B cell (primary cell): ENCODE data around the gene FHDC1. TPM values are rescaled to one million over a fixed set of nuclear protein-coding genes. Genes with fewer than 3 reads are reported as not detected.

Experiments
- ATAC-seq: fragments of 200-7000 bp; cut with Tn5 transposase; one replicate; pipeline ENCODE4 v1.10.0; 2021; ENCODE audit warnings: low read depth, mild to moderate bottlenecking, moderate number of reproducible peaks, moderate library complexity
- CTCF ChIA-PET: fragments of 350-600 bp; sonication (Branson Sonifier 250); formaldehyde crosslinking; loops from one replicate; lab custom pipeline; 2021; ENCODE audit warnings: antibody characterized with exemption, inconsistent platforms; lab: Charles Lee
- POLR2A ChIA-PET: fragments of 350-600 bp; sonication (Branson Sonifier 250); formaldehyde crosslinking; loops from one replicate; lab custom pipeline; 2021; ENCODE audit warnings: antibody characterized with exemption; lab: Charles Lee
- DNase-seq: peaks from one replicate; pipeline ENCODE4 v3.0.0; 2013
- H2AFZ ChIP-seq: 2 replicates; pipeline ENCODE4 v1.6.1; 2012; ENCODE audit warnings: mild to moderate bottlenecking, low read depth, low read length; ENCODE audit not compliant: insufficient read depth, poor library complexity, severe bottlenecking
- H3K27ac ChIP-seq, 2 donors: 1 replicate in 1 of 2; 2 replicates in 1 of 2; pipeline ENCODE4 v1.5.1; 2012 to 2013; ENCODE audit warnings: low read length in 2 of 2, mild to moderate bottlenecking in 2 of 2, moderate library complexity in 1 of 2
- H3K27me3 ChIP-seq, 4 experiments: fragments of 200-600 bp in 1 of 4; sonication (generic) in 1 of 4; replicated peaks in 1 of 4; 1 replicate in 2 of 4; 2 replicates in 2 of 4; pipeline versions ENCODE4 v1.6.1 to v1.7.0; 2013 to 2016; ENCODE audit warnings: low read length in 3 of 4, mild to moderate bottlenecking in 2 of 4, mixed read lengths in 1 of 4, moderate library complexity in 1 of 4; ENCODE audit not compliant: insufficient read depth in 4 of 4, control insufficient read depth in 3 of 4; ENCODE audit errors: control extremely low read depth in 1 of 4
- H3K36me3 ChIP-seq, 2 experiments: replicated peaks in 1 of 2; 1 replicate in 1 of 2; 2 replicates in 1 of 2; pipeline versions ENCODE4 v1.6.1 to v1.7.1; 2013; ENCODE audit warnings: low read length in 1 of 2; ENCODE audit not compliant: insufficient read depth in 2 of 2, control insufficient read depth in 1 of 2; ENCODE audit errors: control extremely low read depth in 1 of 2, extremely low read depth in 1 of 2
- H3K4me1 ChIP-seq, 2 donors: fragments of 200-600 bp in 1 of 2; sonication (generic) in 1 of 2; 1 replicate in 1 of 2; 2 replicates in 1 of 2; pipeline versions ENCODE4 v1.5.1 to v1.6.1; 2013 to 2017; ENCODE audit warnings: low read length in 2 of 2; ENCODE audit not compliant: control insufficient read depth in 2 of 2, insufficient read depth in 2 of 2
- H3K4me2 ChIP-seq: replicated peaks from 2 replicates; pipeline ENCODE3; 2012; ENCODE audit warnings: mild to moderate bottlenecking, low read depth, low read length; ENCODE audit not compliant: poor library complexity, severe bottlenecking
- H3K4me3 ChIP-seq, 5 experiments: fragments of 200-600 bp in 1 of 5; sonication (generic) in 1 of 5; 1 replicate in 3 of 5; 2 replicates in 2 of 5; pipeline versions ENCODE4 v1.5.1 to v1.7.0; 2011 to 2016; ENCODE audit warnings: low read length in 4 of 5, mild to moderate bottlenecking in 4 of 5, low read depth in 2 of 5, control low read depth in 1 of 5, moderate library complexity in 1 of 5; ENCODE audit not compliant: insufficient read depth in 1 of 5; ENCODE audit errors: control extremely low read depth in 1 of 5, extremely low read depth in 1 of 5
- H3K79me2 ChIP-seq: fragments of 200-600 bp; sonication (generic); one replicate; pipeline ENCODE4 v1.6.0; 2016; ENCODE audit warnings: low read length; ENCODE audit not compliant: control insufficient read depth, insufficient read depth
- H3K9ac ChIP-seq: fragments of 200-600 bp; sonication (generic); 2 replicates; pipeline ENCODE4 v1.6.1; 2017; ENCODE audit warnings: mild to moderate bottlenecking, low read length, moderate library complexity
- H3K9me3 ChIP-seq, 3 donors: one replicate each; pipeline versions ENCODE4 v1.6.1 to v1.7.1; 2013; ENCODE audit warnings: low read length in 2 of 3; ENCODE audit not compliant: control insufficient read depth in 2 of 3, insufficient read depth in 1 of 3; ENCODE audit errors: control extremely low read depth in 1 of 3
- H4K20me1 ChIP-seq: 2 replicates; pipeline ENCODE4 v1.6.0; 2012; ENCODE audit warnings: mild to moderate bottlenecking, low read length; ENCODE audit not compliant: insufficient read depth, control insufficient read depth, poor library complexity, severe bottlenecking
- H3K27ac Mint-ChIP-seq: one replicate; pipeline ENCODE4 v1.8.0; 2021; ENCODE audit warnings: mixed read lengths
- H3K27me3 Mint-ChIP-seq: one replicate; pipeline ENCODE4 v1.8.0; 2021; ENCODE audit warnings: mixed read lengths
- H3K4me1 Mint-ChIP-seq: one replicate; pipeline ENCODE4 v1.8.0; 2021; ENCODE audit warnings: mixed read lengths
- H3K4me3 Mint-ChIP-seq: one replicate; pipeline ENCODE4 v1.8.0; 2021; ENCODE audit warnings: mixed read lengths
- H3K9me3 Mint-ChIP-seq: one replicate; pipeline ENCODE4 v1.8.0; 2022; ENCODE audit warnings: mixed read lengths; ENCODE audit not compliant: insufficient read depth
- CTCF ChIP-seq: fragments of 200-600 bp; IDR thresholded peaks from one replicate; pipeline ENCODE4 v1.8.0; 2022; ENCODE audit warnings: antibody characterized with exemption, mild to moderate bottlenecking
- EZH2 ChIP-seq: IDR thresholded peaks from 2 replicates; pipeline ENCODE4 v1.6.1; 2012; ENCODE audit warnings: borderline replicate concordance, low read depth, mild to moderate bottlenecking, moderate library complexity, low read length; ENCODE audit not compliant: insufficient read depth, poor library complexity, severe bottlenecking
- WGBS: methylation state at CpG from one replicate; pipeline ENCODE4 v1.1.5; 2013; ENCODE audit warnings: missing lambda C conversion rate; ENCODE audit not compliant: insufficient coverage; 5-methylcytosine and 5-hydroxymethylcytosine counted together
- intact Hi-C: fragments of 100-400 bp; cut with micrococcal nuclease; formaldehyde crosslinking; loops from one replicate; pipeline ENCODE4 v1.10.0; 2022
- polyA plus RNA-seq: library from polyadenylated mRNA; depleted of rRNA; stranded (reverse); fragments of >200 nt; gene quantifications from 2 replicates; pipeline ENCODE4 v1.2.3, GENCODE V29; 2012
- total RNA-seq, 2 donors: library from RNA; stranded (reverse); fragments of 120-200 nt in 1 of 2; gene quantifications; 1 replicate in 1 of 2; 2 replicates in 1 of 2; pipeline versions ENCODE4 v1.2.3 to v1.2.4, GENCODE V29; 2013 to 2022

Gene FHDC1
- total and polyA plus RNA-seq, 2 donors (not counting 1 experiment from before 2014, with no cell fraction given): 0.13 to 0.57 TPM

GRCh38 chr4:152983774-152984411 lies 47.8 kb downstream of the FHDC1 start:
- Histone ChIP-seq H3K9ac (no peak overlapping the region), H3K27ac (no peak overlapping the region), H3K79me2 (no peaks in the 10 kb centered on the region), H3K4me2 (no peak overlapping the region), H4K20me1 (no peaks in the 10 kb centered on the region), H3K27me3 (peaks cover 0 to 11% (median 2%) of the 10 kb centered on the region in 4 experiments), H3K36me3 (no peaks in the 10 kb centered on the region), H3K9me3 (no peaks in the 10 kb centered on the region), H3K4me3 (no peak overlapping the region), H2AFZ (no peak overlapping the region), H3K4me1 (no peaks in the 10 kb centered on the region)
- no peak for ATAC-seq
- no peak for TF ChIP-seq CTCF
- no peak for TF ChIP-seq EZH2
- ChIA-PET CTCF (no interaction called here), POLR2A (no interaction called here)
- H3K27ac Mint-ChIP-seq: no peak overlapping the region
- no peaks in the 10 kb centered on the region for H3K9me3 Mint-ChIP-seq
- H3K27me3 Mint-ChIP-seq: peaks cover 17% of the 10 kb centered on the region
- H3K4me3 Mint-ChIP-seq: no peak overlapping the region
- DNase-seq: no peak
- no peaks in the 10 kb centered on the region for H3K4me1 Mint-ChIP-seq
- WGBS: 84% methylated on average over 5 of the region's 6 CpGs
- intact Hi-C loops: no loop called here

DNA sequence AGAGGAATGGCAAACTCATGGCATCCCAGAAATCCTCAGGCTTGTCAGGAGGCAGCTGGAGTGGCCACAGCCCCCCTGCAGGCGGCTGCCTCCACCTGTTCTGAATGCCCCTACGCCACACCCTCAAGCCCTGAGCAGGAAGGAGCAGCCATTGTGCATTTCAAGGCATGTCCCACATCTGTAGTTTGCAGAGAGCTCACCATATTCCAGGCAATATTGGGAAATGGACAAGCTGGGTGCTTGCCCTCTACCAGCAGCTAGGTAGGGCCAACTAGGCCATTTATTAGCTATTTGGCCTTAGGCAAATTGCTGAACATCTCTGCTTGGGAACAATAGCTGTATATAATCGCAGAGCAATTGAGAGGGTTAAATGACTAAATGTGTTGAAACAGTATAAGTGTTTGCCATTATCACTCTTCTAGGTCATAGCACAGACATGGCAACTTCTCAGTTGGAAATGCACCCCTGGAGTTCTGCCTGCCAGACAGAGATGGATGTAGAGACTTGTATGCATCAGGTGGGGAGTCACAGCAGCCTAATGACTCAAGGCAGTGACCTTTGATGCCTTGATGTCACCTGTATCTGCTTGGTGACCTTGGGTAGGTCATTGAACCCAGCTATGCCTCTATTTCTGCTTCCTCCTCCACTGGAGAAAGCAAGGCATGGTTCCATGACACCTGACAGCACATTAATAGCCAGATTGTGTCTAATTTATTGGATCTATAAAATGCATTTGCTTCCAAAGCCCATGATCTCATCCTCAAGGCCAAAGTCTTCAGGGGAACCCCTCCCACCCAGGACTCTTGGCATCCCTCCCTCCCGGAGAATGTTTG lies 52.8 kb downstream of the FHDC1 start:
- H3K4me1 Mint-ChIP-seq: peaks cover 3% of the 10 kb centered on the region
- Histone ChIP-seq H3K27ac (no peak overlapping the region), H3K79me2 (no peaks in the 10 kb centered on the region), H3K9ac (no peak overlapping the region), H3K4me1 (no peaks in the 10 kb centered on the region), H3K4me2 (no peak overlapping the region), H2AFZ (no peak overlapping the region), H4K20me1 (no peaks in the 10 kb centered on the region), H3K4me3 (no peak overlapping the region), H3K9me3 (no peaks in the 10 kb centered on the region), H3K36me3 (no peaks in the 10 kb centered on the region), H3K27me3 (peaks cover 0 to 6% (median 2%) of the 10 kb centered on the region in 4 experiments)
- no peak overlapping the region for H3K4me3 Mint-ChIP-seq
- no peak overlapping the region for H3K27ac Mint-ChIP-seq
- DNase-seq (no peak), ATAC-seq (no peak)
- H3K27me3 Mint-ChIP-seq: peaks cover 7% of the 10 kb centered on the region
- POLR2A ChIA-PET: no interaction called here
- H3K9me3 Mint-ChIP-seq: no peaks in the 10 kb centered on the region
- CTCF ChIA-PET: no interaction called here
- WGBS: 93% methylated on average over 3 of the region's 4 CpGs
- intact Hi-C loops: no loop called here
- no peak for TF ChIP-seq CTCF
- no peak for TF ChIP-seq EZH2
